Motor neuron (in vitro differentiated cells): Measurements from ENCODE around the gene ADPRM. TPM values are rescaled to one million over a fixed set of nuclear protein-coding genes. Genes with fewer than 3 reads are reported as not detected.
"Not testable (repeated sequence)": the region's sequence is repeated elsewhere in the genome, so short reads cannot be mapped to it uniquely, and the experiment has no call there.

ENCODE experiments used
- ATAC-seq, 8 experiments: fragments of 200-7000 bp; cut with Tn5 transposase; replicated peaks in 6 of 8; 2 replicates each; pipeline ENCODE4 v1.8.0; 2021; ENCODE audit warnings: mild to moderate bottlenecking in 8 of 8, moderate library complexity in 8 of 8
- H3K27ac ChIP-seq, 2 donors: fragments of 250-450 bp; sonication (Bioruptor Pico); 2 replicates each; pipeline ENCODE4 v1.9.0; 2021; ENCODE audit warnings: antibody characterized with exemption in 2 of 2, mild to moderate bottlenecking in 2 of 2, moderate library complexity in 1 of 2
- H3K4me1 ChIP-seq, 2 donors: fragments of 250-450 bp; sonication (Bioruptor Pico); replicated peaks in 1 of 2; 2 replicates each; pipeline ENCODE4 v1.6.1; 2021; ENCODE audit warnings: antibody characterized with exemption in 2 of 2, mild to moderate bottlenecking in 2 of 2, moderate library complexity in 1 of 2
- H3K4me3 ChIP-seq, 5 donors: fragments of 250-450 bp; sonication (Bioruptor Pico); 2 replicates each; pipeline ENCODE4 v1.9.0; 2021; ENCODE audit warnings: antibody characterized with exemption in 5 of 5, mild to moderate bottlenecking in 5 of 5, moderate library complexity in 4 of 5
- WGBS, 10 experiments: fragments of 450-650 bp; shearing (Covaris generic); methylation state at CpG; one replicate each; pipeline ENCODE4 v1.0.0; 2022; 5-methylcytosine and 5-hydroxymethylcytosine counted together
- in situ Hi-C, 9 experiments: fragments of 400-800 bp; cut with MboI; loops; one replicate each; pipeline ENCODE4 v1.15.0; 2021; ENCODE audit warnings: low sequenced_read_pairs in 9 of 9, low pct_unique_long_range_greater_than_20kb in 2 of 9; ENCODE audit not compliant: unreplicated experiment in 9 of 9
- total RNA-seq, 8 experiments: library from RNA; unstranded; fragments of 300-600 nt; gene quantifications; 2 replicates each; pipeline versions ENCODE4 v1.2.3 to v1.2.4, GENCODE V29; 2022

Gene ADPRM
- total RNA-seq, 8 experiments from 2014 or later: 10.0 to 18.5 (median 16.6) TPM

- H3K4me1 ChIP-seq: no peaks in the 10 kb centered on the region
- WGBS, 10 experiments: 61 to 100% (median 94%) methylated on average over 1 to 5 of the region's 5 CpGs; no CpG with 5 or more reads in 1 of the 10 experiments
Observed at GRCh38 chr17:10666906-10667305, 30.5 kb upstream of the ADPRM start.

DNA sequence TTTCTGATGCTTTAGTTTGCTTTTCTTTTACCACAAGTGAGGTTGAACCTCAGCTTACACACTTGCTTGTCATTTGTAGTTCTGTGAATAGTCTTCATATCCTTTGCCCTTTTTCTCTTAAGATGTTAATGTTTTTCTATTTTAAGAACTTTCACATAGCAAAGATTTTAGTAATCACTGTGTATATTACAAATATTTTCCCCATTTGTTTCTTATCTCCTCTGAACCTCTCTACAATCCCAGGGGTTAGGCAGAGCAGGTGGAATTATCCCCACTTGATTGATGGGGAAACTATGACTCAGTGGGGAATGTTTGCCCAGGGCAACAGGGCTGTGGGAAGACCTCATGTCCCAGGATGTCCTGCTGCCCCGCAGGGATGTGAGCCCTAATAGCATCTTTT lies 28.6 kb upstream of the ADPRM start:
- in situ Hi-C loops: no loop called here
- Histone ChIP-seq H3K4me1 (no peaks in the 10 kb centered on the region), H3K4me3 (no peak overlapping the region), H3K27ac (no peak overlapping the region)
- WGBS, 10 experiments: 88 to 100% methylated on average over 1 of the region's 1 CpG; no CpG with 5 or more reads in 8 of the 10 experiments
- no peak for ATAC-seq

More at GRCh38 chr17:10666906-10667305, 30.5 kb upstream of the ADPRM start:
- no peak overlapping the region for H3K27ac ChIP-seq
- in situ Hi-C loops: no loop called here
- H3K4me3 ChIP-seq: no peak overlapping the region
- no peak for ATAC-seq

DNA sequence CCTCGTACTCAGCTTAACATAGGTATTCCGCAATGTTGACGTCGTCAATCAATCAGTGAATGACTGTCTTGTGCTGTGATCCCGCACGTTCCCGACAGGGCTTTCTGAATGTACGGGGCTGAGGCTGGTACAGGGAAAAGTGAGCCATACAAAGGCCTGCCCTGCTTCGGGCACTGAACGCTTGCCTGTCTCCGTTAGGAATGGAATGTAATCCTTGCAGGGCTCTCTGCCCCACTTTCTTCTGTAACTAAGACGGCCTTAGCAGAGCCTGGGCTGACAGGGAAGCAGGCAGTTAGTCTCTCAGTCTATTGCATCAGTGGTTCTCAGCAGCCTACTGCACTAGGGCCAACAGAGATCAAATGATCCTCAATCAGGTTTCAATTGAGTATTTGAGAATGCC lies 24.1 kb upstream of the ADPRM start:
- H3K4me1 ChIP-seq: no peaks in the 10 kb centered on the region
- no peak overlapping the region for H3K27ac ChIP-seq
- WGBS, 10 experiments: 73 to 100% (median 93%) methylated on average over 1 to 9 of the region's 12 CpGs; no CpG with 5 or more reads in 1 of the 10 experiments
- in situ Hi-C loops: no loop called here
- no peak overlapping the region for H3K4me3 ChIP-seq
- peak in 2 of 8 experiments; percentile 21 to 33 for ATAC-seq

- no peaks in the 10 kb centered on the region for H3K4me1 ChIP-seq
- no peak overlapping the region for H3K27ac ChIP-seq
- in situ Hi-C loops: no loop called here
- no peak for ATAC-seq
- no peak overlapping the region for H3K4me3 ChIP-seq
- 67 to 100% (median 100%) methylated on average over 1 to 2 of the region's 4 CpGs; no CpG with 5 or more reads in 5 of the 10 experiments for WGBS, 10 experiments
Observed at GRCh38 chr17:10674704-10675103, 22.7 kb upstream of the ADPRM start.

- peak in 1 of 8 experiments; percentile 41 for ATAC-seq
- Histone ChIP-seq H3K4me1 (no peaks in the 10 kb centered on the region), H3K4me3 (no peak overlapping the region), H3K27ac (no peak overlapping the region)
- 56 to 95% (median 86%) methylated on average over 1 to 7 of the region's 7 CpGs for WGBS, 10 experiments
- in situ Hi-C loops: no loop called here
Observed at GRCh38 chr17:10681866-10682446, 15.4 kb upstream of the ADPRM start.

DNA sequence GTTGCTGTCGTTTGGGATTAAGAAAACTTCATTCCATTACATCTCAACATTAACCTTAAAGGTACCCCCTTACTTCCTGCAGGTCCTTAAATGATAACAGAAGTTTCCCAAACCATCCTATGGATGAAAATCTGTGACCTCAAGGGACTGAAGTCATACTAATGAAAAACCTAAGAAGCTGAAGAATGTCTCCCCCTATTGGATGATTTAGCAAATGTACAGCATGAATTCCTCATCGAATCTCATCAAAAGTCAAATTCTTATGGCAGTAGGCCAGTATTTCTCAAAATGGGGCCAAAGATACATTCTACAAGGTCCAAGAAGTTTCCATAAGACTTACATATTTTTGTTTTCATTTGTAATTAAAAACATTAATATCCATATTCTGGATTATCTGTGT lies 13.5 kb upstream of the ADPRM start:
- no peak for ATAC-seq
- in situ Hi-C loops: no loop called here
- WGBS, 10 experiments: 43 to 100% (median 64%) methylated on average over 1 to 2 of the region's 2 CpGs; no CpG with 5 or more reads in 2 of the 10 experiments
- H3K4me1 ChIP-seq: no peaks in the 10 kb centered on the region
- H3K27ac ChIP-seq: no peak overlapping the region
- H3K4me3 ChIP-seq: no peak overlapping the region

DNA sequence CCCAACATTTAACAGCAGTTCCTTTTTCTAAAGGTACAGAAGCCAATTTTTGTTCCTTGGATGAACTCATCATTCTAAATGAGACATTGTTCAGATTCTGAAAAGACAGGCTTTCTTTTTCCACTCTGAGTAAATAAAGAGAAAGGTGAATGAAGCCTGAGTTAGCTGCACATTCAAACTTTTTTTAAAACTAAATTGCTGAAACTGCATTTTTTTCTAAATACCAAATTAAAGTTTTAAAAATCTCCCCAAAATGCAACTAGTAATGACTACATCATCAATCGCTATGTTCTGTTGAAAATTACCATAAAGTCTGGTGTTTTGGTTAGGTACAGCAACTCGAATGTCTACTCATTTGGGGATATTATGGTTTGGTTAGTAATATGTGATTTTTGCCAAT lies 9.9 kb upstream of the ADPRM start:
- WGBS, 10 experiments: 70 to 100% (median 93%) methylated on average over 1 to 2 of the region's 2 CpGs

GRCh38 chr17:10695875-10696407 lies 1.5 kb upstream of the ADPRM start:
- H3K27ac ChIP-seq, in situ Hi-C loops, ATAC-seq: not testable (repeated sequence)
- H3K4me3 ChIP-seq: peak overlapping the region; percentile 60 to 100 (median 79)
- H3K4me1 ChIP-seq: peaks cover 7 to 11% of the 10 kb centered on the region in 2 donors
- WGBS, 10 experiments: 64 to 90% (median 81%) methylated on average over 3 to 16 of the region's 17 CpGs; no CpG with 5 or more reads in 3 of the 10 experiments

More for the DNA sequence above, 9.9 kb upstream of the ADPRM start:
- H3K4me1 ChIP-seq: no peaks in the 10 kb centered on the region
- no peak overlapping the region for H3K4me3 ChIP-seq
- no peak overlapping the region for H3K27ac ChIP-seq
- in situ Hi-C loops: no loop called here
- no peak for ATAC-seq

DNA sequence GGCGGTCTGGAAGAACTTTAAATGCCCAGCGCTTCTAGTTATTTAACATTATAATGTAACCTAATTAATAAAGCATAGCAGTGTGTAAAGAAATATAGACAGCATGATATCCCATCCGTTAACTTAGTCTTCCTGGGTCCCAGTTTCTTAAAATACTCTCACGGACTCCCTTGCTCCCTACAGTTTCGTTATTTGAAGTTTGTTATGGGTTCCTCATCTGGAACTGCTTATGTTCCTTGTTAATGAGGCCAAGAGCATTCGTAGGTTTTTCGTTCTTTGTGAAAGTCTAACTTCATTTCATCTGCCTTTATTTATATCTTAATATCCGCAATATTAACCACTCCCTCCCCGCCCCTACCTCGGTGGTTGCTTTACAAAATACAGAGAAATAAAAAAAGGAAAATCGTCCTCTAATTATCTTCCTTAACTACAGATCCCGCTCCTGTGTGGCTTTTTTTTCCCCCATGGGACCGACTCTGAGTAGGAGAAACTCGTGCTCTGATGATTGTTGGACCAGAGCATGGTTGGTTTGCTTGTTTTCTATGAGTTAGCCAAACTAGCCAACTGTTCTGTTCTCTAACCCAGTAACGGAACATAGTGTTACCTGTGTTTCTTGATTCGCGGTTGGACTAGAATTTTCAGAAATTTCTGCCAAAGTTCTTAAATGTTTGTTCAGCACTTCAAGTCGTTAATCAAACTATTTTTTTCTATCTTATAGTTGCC lies 863 bp downstream of the ADPRM start:
- Histone ChIP-seq H3K4me3 (peak overlapping the region; percentile 60 to 100 (median 79)), H3K27ac (peak overlapping the region in 1 of 2 donors; percentile 81), H3K4me1 (peaks cover 7 to 11% of the 10 kb centered on the region in 2 donors)
- ATAC-seq: no peak
- in situ Hi-C loops: no loop called here
- 1 to 34% (median 18%) methylated on average over 7 to 17 of the region's 18 CpGs for WGBS, 10 experiments

- no peak overlapping the region for H3K27ac ChIP-seq
- peaks cover 7 to 11% of the 10 kb centered on the region in 2 donors for H3K4me1 ChIP-seq
- WGBS, 10 experiments: 80 to 100% (median 100%) methylated on average over 1 of the region's 1 CpG; no CpG with 5 or more reads in 3 of the 10 experiments
- in situ Hi-C loops: loop anchor here in 1 of 9 experiments (25.0 kb wide), 1 partner anchor 1287 kb away; the partner anchor contains the start of gene ZNF18
- ATAC-seq: no peak
- no peak overlapping the region for H3K4me3 ChIP-seq
Observed at GRCh38 chr17:10699856-10700255, 2.5 kb downstream of the ADPRM start.

- Histone ChIP-seq H3K4me1 (peaks cover 0 to 5% of the 10 kb centered on the region in 2 donors), H3K4me3 (no peak overlapping the region), H3K27ac (no peak overlapping the region)
- WGBS, 10 experiments: 17 to 90% (median 85%) methylated on average over 1 to 2 of the region's 2 CpGs; no CpG with 5 or more reads in 6 of the 10 experiments
- no peak for ATAC-seq
- in situ Hi-C loops: loop anchor here in 1 of 9 experiments (25.0 kb wide), 1 partner anchor 1285 kb away; the partner anchor contains the start of gene ZNF18
Observed at GRCh38 chr17:10702574-10702973, 5.2 kb downstream of the ADPRM start.

- in situ Hi-C loops: loop anchor here in 1 of 9 experiments (25.0 kb wide), 1 partner anchor 1282 kb away; the partner anchor contains the start of gene ZNF18
Observed at GRCh38 chr17:10705727-10706126, 8.3 kb downstream of the ADPRM start.

DNA sequence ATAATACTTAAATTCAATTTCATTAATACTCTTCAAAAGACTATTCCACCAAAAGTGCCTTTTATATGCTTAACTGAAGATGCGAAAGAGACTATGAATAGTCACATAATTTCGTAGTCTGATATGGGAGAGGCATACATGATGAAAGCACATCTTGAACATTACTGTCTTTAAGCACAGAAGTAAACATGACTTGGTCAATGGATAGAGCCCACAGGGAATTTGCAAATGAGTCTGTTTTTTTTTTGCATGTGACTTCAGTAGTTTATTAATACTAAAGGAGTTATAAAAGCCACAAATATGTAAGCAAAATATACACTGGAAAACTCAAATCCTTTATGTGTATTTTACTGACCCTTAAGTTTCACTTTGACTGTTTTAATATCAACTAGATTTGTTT lies 15.9 kb downstream of the ADPRM start:
- H3K4me1 ChIP-seq: no peaks in the 10 kb centered on the region
- ATAC-seq: peak in 3 of 8 experiments; percentile 66 to 85 (median 68)
- in situ Hi-C loops: loop anchor here in 1 of 9 experiments (25.0 kb wide), 1 partner anchor 1274 kb away; the partner anchor contains the start of gene ZNF18
- no peak overlapping the region for H3K27ac ChIP-seq
- WGBS, 10 experiments: 0 to 100% (median 85%) methylated on average over 1 to 2 of the region's 2 CpGs; no CpG with 5 or more reads in 1 of the 10 experiments
- H3K4me3 ChIP-seq: no peak overlapping the region

More at GRCh38 chr17:10705727-10706126, 8.3 kb downstream of the ADPRM start:
- no peak for ATAC-seq
- no peak overlapping the region for H3K27ac ChIP-seq
- 83 to 100% (median 95%) methylated on average over 2 to 5 of the region's 5 CpGs; no CpG with 5 or more reads in 1 of the 10 experiments for WGBS, 10 experiments
- no peak overlapping the region for H3K4me3 ChIP-seq
- H3K4me1 ChIP-seq: no peaks in the 10 kb centered on the region
